GM18499 (cell line): ENCODE results near the gene SORBS1.
A peak's percentile ranks its signal among the peaks of the same experiment; 100 is the strongest.

Experiments
- ATAC-seq: cut with Tn5 transposase; IDR thresholded peaks from one replicate; pipeline ENCODE4 v1.9.1; 2021; ENCODE audit warnings: moderate number of reproducible peaks; ENCODE audit not compliant: insufficient read depth, unreplicated experiment

The SORBS1 gene

GRCh38 chr10:95287281-95287680 lies 273.9 kb downstream of the SORBS1 start:
- no peak for ATAC-seq

- no peak for ATAC-seq
Observed at GRCh38 chr10:95286707-95287106, 274.5 kb downstream of the SORBS1 start.

GRCh38 chr10:95285556-95285955 lies 275.6 kb downstream of the SORBS1 start:
- ATAC-seq: no peak

- no peak for ATAC-seq
Observed at GRCh38 chr10:95284807-95285206, 276.4 kb downstream of the SORBS1 start.

- ATAC-seq: no peak
Observed at GRCh38 chr10:95282107-95282506, 279.1 kb downstream of the SORBS1 start.

- ATAC-seq: no peak
Observed at GRCh38 chr10:95281206-95281605, 280.0 kb downstream of the SORBS1 start.

- ATAC-seq: no peak
Observed at GRCh38 chr10:95280637-95281036, 280.5 kb downstream of the SORBS1 start.

- no peak for ATAC-seq
Observed at GRCh38 chr10:95279042-95279820, 281.9 kb downstream of the SORBS1 start.

GRCh38 chr10:95278061-95278988 lies 282.8 kb downstream of the SORBS1 start:
- no peak for ATAC-seq

GRCh38 chr10:95277614-95278013 lies 283.6 kb downstream of the SORBS1 start:
- ATAC-seq: no peak

GRCh38 chr10:95277201-95277570 lies 284.0 kb downstream of the SORBS1 start:
- ATAC-seq: no peak

- ATAC-seq: no peak
Observed at GRCh38 chr10:95276367-95277200, 284.6 kb downstream of the SORBS1 start.

- no peak for ATAC-seq
Observed at GRCh38 chr10:95275726-95276366, 285.3 kb downstream of the SORBS1 start.

- ATAC-seq: no peak
Observed at GRCh38 chr10:95273393-95274312, 287.5 kb downstream of the SORBS1 start.

GRCh38 chr10:95268438-95268837 lies 292.7 kb downstream of the SORBS1 start:
- no peak for ATAC-seq

GRCh38 chr10:95267251-95267650 lies 293.9 kb downstream of the SORBS1 start:
- no peak for ATAC-seq

GRCh38 chr10:95266674-95267095 lies 294.5 kb downstream of the SORBS1 start:
- peak; percentile 87 for ATAC-seq

- no peak for ATAC-seq
Observed at GRCh38 chr10:95265572-95265971, 295.6 kb downstream of the SORBS1 start.
